Activated CD4-positive, alpha-beta T cell treated with anti-CD3 and anti-CD28 coated beads, Interleukin-2, amount 10 ng/mL, durations not matched to agents 7 days and 5 days (primary cell): ENCODE measurements around the gene EXOSC9. TPM values are rescaled to one million over a fixed set of nuclear protein-coding genes. Genes with fewer than 3 reads are reported as not detected.

Source experiments
- CTCF ChIA-PET: fragments of 350-600 bp; sonication (Branson Sonifier 250); formaldehyde crosslinking; loops from one replicate; lab custom pipeline; 2021; ENCODE audit warnings: antibody characterized with exemption; lab: Charles Lee
- POLR2A ChIA-PET: fragments of 350-600 bp; sonication (Branson Sonifier 250); formaldehyde crosslinking; loops from one replicate; lab custom pipeline; 2021; ENCODE audit warnings: antibody characterized with exemption; lab: Charles Lee
- DNase-seq: peaks from one replicate; pipeline ENCODE4 v3.0.0-alpha.2; 2020
- H3K27ac Mint-ChIP-seq: one replicate; pipeline ENCODE4 v1.8.0; 2021; ENCODE audit warnings: mild to moderate bottlenecking, moderate library complexity, mixed read lengths
- H3K27me3 Mint-ChIP-seq: one replicate; pipeline ENCODE4 v1.8.0; 2021; ENCODE audit warnings: mixed read lengths
- H3K36me3 Mint-ChIP-seq: one replicate; pipeline ENCODE4 v1.8.0; 2021; ENCODE audit warnings: low read depth, mixed read lengths
- H3K4me1 Mint-ChIP-seq: one replicate; pipeline ENCODE4 v1.8.0; 2021; ENCODE audit warnings: mixed read lengths
- H3K4me3 Mint-ChIP-seq: one replicate; pipeline ENCODE4 v1.8.0; 2021; ENCODE audit warnings: mild to moderate bottlenecking, moderate library complexity, mixed read lengths
- H3K9me3 Mint-ChIP-seq: one replicate; pipeline ENCODE4 v1.8.0; 2021; ENCODE audit warnings: mixed read lengths
- total RNA-seq, 2 experiments: library from RNA; stranded (reverse); gene quantifications; one replicate each; pipeline ENCODE4 v1.2.3, GENCODE V29; 2021

EXOSC9 gene
- total RNA-seq, 2 experiments from 2014 or later: 56.2 to 58.1 TPM

DNA sequence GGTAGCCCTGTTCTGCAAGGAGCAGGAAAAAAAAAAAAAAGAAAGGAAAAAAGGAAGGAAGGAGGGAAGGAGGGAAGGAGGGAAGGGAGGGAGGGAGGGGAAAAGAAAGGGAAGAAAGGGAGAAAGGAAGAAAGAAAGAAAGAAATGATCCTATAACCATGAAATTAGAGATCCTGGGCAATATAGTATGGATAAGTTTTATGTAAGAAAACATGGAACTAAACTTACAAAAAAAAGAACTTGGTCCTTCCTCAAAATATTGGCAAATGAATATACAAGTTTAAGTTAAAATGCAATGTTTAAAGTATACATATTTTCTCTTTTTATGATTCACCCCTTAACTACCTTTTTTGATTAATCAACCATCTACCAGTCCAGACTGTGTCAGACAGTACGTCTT is 50.2 kb downstream of the EXOSC9 start:
- POLR2A ChIA-PET: no interaction called here
- Mint-ChIP-seq H3K9me3 (no peaks in the 10 kb centered on the region), H3K36me3 (peaks cover 17% of the 10 kb centered on the region), H3K4me1 (no peaks in the 10 kb centered on the region), H3K27ac (no peak overlapping the region), H3K4me3 (no peak overlapping the region), H3K27me3 (no peaks in the 10 kb centered on the region)
- DNase-seq: no peak
- CTCF ChIA-PET: no interaction called here

DNA sequence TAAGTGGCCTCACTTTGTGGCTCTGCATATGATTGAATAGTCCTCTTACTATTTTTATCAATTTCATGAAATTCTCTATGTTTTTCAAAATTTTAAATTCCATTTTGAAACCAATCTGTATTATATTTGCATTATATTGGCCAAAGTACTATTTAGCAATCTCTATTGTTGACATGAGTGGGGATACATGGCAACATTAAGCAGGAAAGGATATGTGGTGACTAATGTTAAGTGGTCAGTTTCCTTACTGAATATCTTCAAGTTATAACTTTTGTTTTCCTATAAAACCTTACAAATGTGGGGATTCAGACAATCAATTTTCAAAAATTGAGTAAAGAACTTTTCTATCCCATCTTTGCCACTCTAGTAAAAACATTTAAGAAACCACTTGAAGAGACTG is 59.0 kb downstream of the EXOSC9 start:
- CTCF ChIA-PET: no interaction called here
- no peaks in the 10 kb centered on the region for H3K4me1 Mint-ChIP-seq

GRCh38 chr4:121861426-121861825 is 60.3 kb downstream of the EXOSC9 start:
- POLR2A ChIA-PET: no interaction called here
- H3K36me3 Mint-ChIP-seq: peaks cover 26% of the 10 kb centered on the region

More for the DNA sequence above, 59.0 kb downstream of the EXOSC9 start:
- H3K4me3 Mint-ChIP-seq: no peak overlapping the region
- no peaks in the 10 kb centered on the region for H3K27me3 Mint-ChIP-seq
- no peak for DNase-seq
- H3K9me3 Mint-ChIP-seq: no peaks in the 10 kb centered on the region
- H3K27ac Mint-ChIP-seq: no peak overlapping the region
- POLR2A ChIA-PET: no interaction called here
- H3K36me3 Mint-ChIP-seq: peaks cover 18% of the 10 kb centered on the region

GRCh38 chr4:121863799-121864198 is 62.7 kb downstream of the EXOSC9 start:
- Mint-ChIP-seq H3K27ac (no peak overlapping the region), H3K36me3 (peaks cover 32% of the 10 kb centered on the region)
- CTCF ChIA-PET: interaction anchor here (0.6 kb wide), 1 partner anchor 1452 kb away, joined by 3 read pairs; no protein-coding TSS in a partner anchor

More at GRCh38 chr4:121861426-121861825, 60.3 kb downstream of the EXOSC9 start:
- Mint-ChIP-seq H3K27ac (no peak overlapping the region), H3K27me3 (no peaks in the 10 kb centered on the region), H3K4me1 (peaks cover 2% of the 10 kb centered on the region), H3K9me3 (peaks cover 2% of the 10 kb centered on the region), H3K4me3 (no peak overlapping the region)
- no peak for DNase-seq
- CTCF ChIA-PET: no interaction called here

More at GRCh38 chr4:121863799-121864198, 62.7 kb downstream of the EXOSC9 start:
- H3K27me3 Mint-ChIP-seq: no peaks in the 10 kb centered on the region
- H3K4me3 Mint-ChIP-seq: no peak overlapping the region
- POLR2A ChIA-PET: interaction anchor here (0.5 kb wide), 1 partner anchor 14 kb away, joined by 4 read pairs; no protein-coding TSS in a partner anchor
- peaks cover 5% of the 10 kb centered on the region for H3K4me1 Mint-ChIP-seq
- H3K9me3 Mint-ChIP-seq: peaks cover 2% of the 10 kb centered on the region
- DNase-seq: no peak

Other genes starting within 250 kb of the EXOSC9 start
- 100 to 1,000 TPM; 224 to 260 TPM for gene ANXA5, start 104.3 kb upstream of the EXOSC9 start, total RNA-seq
- not detected for gene SMIM43, start 36.2 kb upstream of the EXOSC9 start, total RNA-seq
- 100 to 1,000 TPM; 128 to 143 TPM for gene CCNA2, start 22.6 kb downstream of the EXOSC9 start, total RNA-seq
- gene BBS7, start 69.2 kb downstream of the EXOSC9 start, total RNA-seq: 10 to 100 TPM; 16.3 to 21.5 TPM
- under 1 TPM; 0.85 to 0.94 TPM for gene TRPC3, start 150.7 kb downstream of the EXOSC9 start, total RNA-seq